Left forelimb (tissue), 1 donor: ENCODE data around the gene NRSN1.

ENCODE experiments used
- DNase-seq: peaks from one replicate; pipeline ENCODE4 v3.0.0-alpha.2; 2018; ENCODE audit warnings: low spot score

The NRSN1 gene, protein sequence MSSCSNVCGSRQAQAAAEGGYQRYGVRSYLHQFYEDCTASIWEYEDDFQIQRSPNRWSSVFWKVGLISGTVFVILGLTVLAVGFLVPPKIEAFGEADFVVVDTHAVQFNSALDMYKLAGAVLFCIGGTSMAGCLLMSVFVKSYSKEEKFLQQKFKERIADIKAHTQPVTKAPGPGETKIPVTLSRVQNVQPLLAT

DNA sequence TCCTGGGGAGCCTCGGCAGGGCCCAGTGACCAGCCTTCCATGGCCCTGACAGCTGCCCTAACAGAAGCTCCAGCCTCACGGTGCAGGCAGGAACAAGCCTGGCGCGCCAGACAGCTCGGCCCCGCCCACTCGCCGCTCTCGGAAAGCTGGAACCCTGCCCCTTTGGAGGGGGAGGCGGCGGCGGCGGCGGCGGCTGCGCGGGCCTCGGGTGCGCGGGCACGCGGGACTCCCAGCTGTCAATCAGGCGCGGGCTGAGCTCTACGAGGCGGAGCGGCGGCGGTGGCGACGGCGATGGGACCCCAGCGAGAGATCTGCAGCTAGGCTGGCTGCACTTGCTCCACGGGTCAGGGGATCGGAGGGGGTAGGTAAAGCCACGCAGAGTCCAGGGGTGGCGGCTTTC, at the start of gene NRSN1:
Gene NRSN1 (plus strand): TSS at position 236 of the 400 bp plus-strand sequence. CDS start 8,113 bp downstream, outside the sequence.
- no peak for DNase-seq

- no peak for DNase-seq
Measured at GRCh38 chr6:24078200-24078599, 47.8 kb upstream of the NRSN1 start.

DNA sequence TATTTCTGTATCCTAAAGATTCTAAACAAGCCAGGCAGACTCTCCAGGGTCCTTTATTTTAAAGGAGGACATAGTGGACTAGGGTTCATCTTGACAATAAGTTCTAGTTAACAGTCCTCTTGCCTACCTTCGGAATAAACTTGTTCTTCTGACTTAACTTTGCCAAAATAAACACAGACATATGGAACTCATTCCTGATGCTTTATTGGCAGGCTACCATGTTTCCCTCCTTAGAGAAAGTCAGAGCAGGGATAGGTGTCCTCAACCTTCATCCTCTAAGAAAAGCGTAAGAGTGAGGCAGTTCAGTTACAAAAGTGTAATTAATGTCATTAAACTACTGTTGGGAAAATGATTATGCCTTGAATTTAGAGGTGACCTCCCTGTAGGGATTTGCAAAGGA, 46.9 kb upstream of the NRSN1 start:
- DNase-seq, result no peak

DNA sequence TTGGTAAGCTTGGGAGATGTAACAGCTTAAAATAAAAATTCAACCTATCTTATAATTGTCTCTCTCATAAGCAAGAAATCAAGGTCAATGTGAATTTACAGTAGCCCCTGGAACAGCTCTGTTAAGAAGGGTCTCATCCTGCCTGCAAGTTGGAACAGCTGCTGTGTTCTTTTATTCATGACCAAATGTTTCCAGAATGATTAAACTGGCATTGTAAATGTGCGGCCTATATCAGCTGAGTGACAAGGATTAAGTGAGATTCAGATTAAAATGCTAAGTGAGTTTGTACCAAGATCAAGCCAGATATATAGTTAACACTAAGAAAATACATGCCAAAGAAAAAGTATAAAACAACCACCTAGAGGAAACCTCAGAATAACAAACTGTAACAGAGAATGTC, 45.3 kb upstream of the NRSN1 start:
- no peak for DNase-seq

GRCh38 chr6:24089736-24090135, 36.3 kb upstream of the NRSN1 start:
- DNase-seq, result no peak

DNA sequence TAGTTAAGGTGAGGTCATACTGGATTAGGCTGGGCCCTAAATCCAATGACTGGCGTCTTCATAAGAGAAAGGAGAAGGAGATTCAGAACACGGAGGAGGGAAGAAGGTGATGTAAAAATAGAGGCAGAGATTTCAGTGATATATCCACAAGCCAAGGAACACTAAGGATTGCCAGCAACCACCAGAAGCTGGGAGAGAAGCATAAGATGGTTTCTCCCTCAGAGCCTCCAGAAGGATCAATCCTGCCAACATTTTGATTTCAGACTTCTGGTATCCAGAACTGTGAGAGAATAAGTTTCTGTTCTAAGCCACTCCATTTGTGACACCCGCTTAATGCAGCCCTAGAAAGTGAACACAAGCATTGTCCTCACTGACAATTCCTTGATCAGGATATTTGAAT, 33.6 kb upstream of the NRSN1 start:
- no peak for DNase-seq

- no peak for DNase-seq
Measured at GRCh38 chr6:24093381-24093780, 32.6 kb upstream of the NRSN1 start.

DNA sequence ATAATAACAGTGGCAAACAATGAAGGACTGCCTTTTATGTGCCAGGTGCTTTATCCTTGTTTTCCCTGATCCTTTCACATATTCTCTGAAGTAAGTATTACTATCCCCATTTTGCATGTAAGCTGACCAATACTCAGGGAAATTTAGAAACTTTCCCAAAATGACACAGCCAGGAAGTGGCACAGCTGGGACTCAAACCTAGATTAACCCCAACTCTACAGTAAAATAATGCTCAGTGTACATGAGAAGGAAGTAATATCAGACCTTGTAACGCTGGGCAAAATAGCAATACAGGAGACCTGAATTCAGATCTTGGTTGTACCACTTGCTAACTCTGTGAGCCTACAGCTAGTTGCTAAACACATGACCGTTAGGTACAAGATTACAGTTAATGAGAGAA, 26.8 kb upstream of the NRSN1 start:
- DNase-seq, result no peak

- DNase-seq, result no peak
Measured at GRCh38 chr6:24100024-24100769, 25.8 kb upstream of the NRSN1 start.

GRCh38 chr6:24100770-24101155, 25.3 kb upstream of the NRSN1 start:
- no peak for DNase-seq

DNA sequence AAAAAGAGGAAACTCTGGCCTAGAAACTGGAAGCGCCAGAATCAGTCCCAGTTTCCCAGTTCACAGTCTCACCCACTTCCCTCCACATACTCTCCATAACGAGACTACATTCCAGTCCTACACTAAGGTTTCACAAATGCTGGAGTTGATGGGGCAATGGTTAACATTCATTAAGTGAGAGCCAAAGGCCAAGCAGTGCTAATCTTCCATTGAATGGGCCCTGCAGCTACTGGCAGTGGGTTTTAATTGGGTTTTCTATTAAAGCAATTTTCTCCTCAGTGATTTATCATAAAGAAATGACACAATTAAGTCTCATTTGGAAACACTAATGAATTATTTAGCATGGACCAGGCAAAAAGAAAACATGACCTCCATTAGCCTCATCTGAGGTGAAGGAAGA, 20.8 kb upstream of the NRSN1 start:
- no peak for DNase-seq

DNA sequence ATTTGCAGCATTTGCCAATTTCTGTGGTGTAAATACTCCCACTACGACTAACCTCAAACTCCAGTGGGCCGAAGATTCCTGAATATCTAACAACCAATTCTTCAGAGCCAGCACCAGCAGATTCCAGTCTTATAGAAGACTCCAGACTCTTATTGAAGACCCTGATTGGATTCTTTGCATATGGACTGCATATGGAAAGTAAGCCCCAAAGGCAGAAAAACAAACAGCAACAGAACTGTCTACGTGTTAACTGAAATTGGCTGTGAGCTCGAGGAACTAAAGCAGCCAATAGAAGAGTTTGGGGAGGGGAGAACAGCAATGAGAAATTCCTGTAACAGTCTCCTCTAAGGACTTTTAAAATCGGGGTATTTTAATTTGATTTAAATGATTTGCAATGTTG, 19.7 kb upstream of the NRSN1 start:
- no peak for DNase-seq

GRCh38 chr6:24107294-24107693, 18.7 kb upstream of the NRSN1 start:
- no peak for DNase-seq

DNA sequence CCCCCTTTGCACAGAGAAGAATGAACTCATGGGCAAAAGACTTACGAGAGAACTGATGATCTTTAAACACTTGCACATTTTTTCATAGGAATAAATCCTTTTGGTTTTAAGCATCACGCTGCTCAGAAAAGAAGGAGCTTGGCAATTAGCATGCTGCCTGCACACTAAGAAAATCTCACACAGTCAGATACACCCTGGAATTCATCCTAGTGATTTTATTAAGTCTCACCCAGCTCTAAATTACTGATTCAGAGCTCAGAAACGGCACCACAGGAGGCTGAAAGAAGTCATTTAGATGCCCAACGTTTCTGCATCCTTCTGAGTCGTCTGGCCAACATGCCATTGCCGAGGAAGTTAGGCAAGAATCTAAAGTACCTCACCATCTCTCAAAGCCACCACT, 18.0 kb upstream of the NRSN1 start:
- DNase-seq, result no peak

DNA sequence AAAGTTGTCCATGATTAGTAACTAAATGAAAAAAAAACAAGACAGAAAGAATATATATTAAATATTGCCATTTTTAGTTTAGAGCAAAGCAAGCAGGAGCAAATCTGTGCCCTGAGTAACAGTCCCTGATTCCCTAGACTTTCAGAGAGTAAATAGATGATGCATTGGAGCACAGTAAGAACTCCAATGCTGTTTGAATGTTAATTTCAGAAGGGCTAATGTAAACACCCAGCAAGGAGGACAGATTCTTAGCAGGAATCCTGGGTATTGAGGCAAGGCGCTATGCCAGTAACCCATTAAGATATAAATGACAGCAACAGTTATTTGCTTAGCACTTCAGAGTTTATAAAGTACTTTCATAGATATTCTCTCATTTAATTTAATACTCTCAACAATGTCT, 15.6 kb upstream of the NRSN1 start:
- DNase-seq, result no peak

DNA sequence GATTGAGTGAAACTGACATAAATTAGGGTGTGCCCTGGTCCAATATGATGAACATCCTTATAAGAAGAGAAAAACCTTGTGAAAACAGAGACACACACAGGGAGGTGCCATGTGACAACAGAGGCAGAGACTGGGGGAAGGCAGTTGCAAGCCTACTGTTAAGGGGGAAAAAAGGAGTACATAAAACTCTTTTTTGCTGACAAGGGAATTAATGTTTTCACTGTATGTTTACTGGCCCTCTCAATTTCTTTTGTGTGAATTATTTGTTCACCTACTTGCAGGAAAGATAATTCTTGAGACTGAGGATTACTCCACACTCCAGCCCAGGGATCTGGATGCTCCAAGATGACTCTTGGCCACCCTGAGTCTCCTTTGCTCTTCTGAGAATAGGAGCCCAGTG, 12.1 kb upstream of the NRSN1 start:
- DNase-seq, result no peak

DNA sequence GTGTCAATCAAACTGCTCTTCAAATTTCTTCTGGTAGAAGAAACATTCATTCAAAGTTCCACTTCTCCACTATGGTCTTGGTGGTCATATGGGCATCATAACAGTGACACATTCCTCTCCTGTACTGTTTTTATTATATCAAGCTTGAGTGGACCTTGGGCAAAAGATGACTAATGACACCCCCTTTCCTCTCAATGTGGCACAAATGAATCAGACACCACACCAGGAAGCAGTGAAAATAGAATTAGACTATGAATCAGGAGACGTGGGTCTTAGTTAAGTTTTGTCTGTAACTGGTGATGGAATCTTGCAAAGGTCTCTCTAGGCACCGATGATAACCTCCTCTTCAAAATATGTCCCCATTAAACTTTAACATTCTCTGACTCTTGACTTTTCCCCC, 9.0 kb upstream of the NRSN1 start:
- no peak for DNase-seq

GRCh38 chr6:24122139-24122538, 3.9 kb upstream of the NRSN1 start:
- no peak for DNase-seq

DNA sequence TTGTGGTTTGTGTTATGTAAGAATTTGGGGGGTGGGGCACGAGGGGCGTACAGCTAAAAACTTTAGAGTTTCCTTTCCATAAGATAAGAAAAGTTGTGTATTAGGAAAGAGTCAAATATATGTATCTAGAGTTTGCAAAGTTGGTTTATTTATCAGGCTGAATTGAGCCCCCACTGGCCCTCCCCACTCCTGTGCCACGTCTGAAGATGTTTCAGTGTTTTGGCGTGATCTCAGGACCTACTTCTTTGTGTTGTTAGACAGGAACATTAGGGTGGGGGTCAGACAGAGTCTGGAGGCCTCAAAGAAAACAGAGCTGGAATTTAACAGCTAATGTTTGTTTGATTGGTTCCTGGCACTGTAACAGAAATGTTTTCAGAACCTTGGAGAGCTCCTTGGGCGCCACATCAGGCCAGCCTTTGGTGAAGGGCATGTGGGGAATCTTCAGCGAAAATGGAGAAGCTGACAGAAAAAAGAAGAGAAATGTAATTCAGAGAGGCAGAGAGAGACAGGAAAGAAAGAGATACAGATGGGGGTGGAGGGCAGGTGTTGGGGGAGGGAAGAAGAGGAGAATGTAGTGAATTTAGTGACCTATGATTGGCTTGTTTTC, 674 bp downstream of the NRSN1 start:
- peak; percentile 68 for DNase-seq

GRCh38 chr6:24127316-24127715, 1.3 kb downstream of the NRSN1 start:
- DNase-seq, result no peak

- no peak for DNase-seq
Measured at GRCh38 chr6:24131751-24132150, 5.7 kb downstream of the NRSN1 start.

GRCh38 chr6:24139080-24139479, 13.1 kb downstream of the NRSN1 start:
- DNase-seq, result no peak

DNA sequence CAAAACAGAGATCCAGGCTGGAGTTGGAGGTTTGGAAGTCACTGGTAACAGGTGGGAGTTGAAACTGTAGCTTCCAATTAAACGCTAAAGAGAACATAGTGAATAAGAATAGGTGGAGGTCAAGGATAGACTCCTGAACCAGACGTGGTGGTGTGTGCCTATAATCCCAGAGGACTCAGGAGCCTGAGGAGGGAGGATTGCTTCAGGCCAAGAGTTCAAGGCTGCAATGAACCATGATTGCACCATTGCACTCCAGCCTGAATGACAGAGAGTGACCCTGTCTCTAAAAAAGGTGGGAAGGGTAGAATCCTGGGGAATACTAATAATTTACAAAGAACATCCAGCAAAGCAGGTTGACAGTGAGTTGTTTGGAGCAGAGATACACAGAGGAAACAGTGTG, 13.6 kb downstream of the NRSN1 start:
- no peak for DNase-seq

DNA sequence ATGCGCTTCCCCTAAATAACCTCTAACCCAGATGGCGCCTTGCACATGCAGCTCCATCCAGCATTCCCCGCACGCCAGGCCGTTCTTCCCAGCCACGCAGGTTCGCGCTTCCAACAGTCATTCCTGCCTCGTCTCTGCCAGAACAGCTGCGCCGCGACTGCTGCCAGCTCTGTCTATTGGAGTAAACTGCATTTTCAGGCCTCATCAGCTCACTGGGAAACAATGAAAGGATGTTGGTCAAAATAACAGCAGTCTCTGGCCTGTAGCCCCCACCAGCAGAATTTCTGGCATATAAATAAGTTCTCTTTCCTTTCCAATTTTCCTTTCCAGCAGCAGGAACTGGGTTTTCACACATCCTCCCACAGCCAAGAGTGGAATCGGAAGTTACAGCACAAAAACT, 14.6 kb downstream of the NRSN1 start:
- peak; percentile 88 for DNase-seq
